Endodermal cell (in vitro differentiated cells): ENCODE measurements around the gene THBD. TPM values are rescaled to one million over a fixed set of nuclear protein-coding genes. Genes with fewer than 3 reads are reported as not detected.
A peak's percentile ranks its signal among the peaks of the same experiment; 100 is the strongest.

Experiments used
- DNase-seq: peaks from one replicate; pipeline ENCODE4 v3.0.0-alpha.2; 2017
- H3K27ac ChIP-seq: 2 replicates; pipeline ENCODE4 v1.5.1; 2013; ENCODE audit warnings: mild to moderate bottlenecking, low read depth, low read length, moderate library complexity
- H3K27me3 ChIP-seq: 2 replicates; pipeline ENCODE4 v1.6.1; 2013; ENCODE audit warnings: mild to moderate bottlenecking, low read length, moderate library complexity; ENCODE audit not compliant: insufficient read depth, control insufficient read depth, poor library complexity, severe bottlenecking
- H3K36me3 ChIP-seq: 2 replicates; pipeline ENCODE4 v1.7.0; 2013; ENCODE audit warnings: mild to moderate bottlenecking, low read length, moderate library complexity; ENCODE audit not compliant: control insufficient read depth, insufficient read depth
- H3K4me1 ChIP-seq: one replicate; pipeline ENCODE4 v1.7.0; 2013; ENCODE audit warnings: low read length; ENCODE audit not compliant: control insufficient read depth, insufficient read depth
- H3K4me3 ChIP-seq: 2 replicates; pipeline ENCODE4 v1.5.1; 2013; ENCODE audit warnings: mild to moderate bottlenecking, low read length, moderate library complexity
- H3K9ac ChIP-seq: 2 replicates; pipeline ENCODE4 v1.6.1; 2013; ENCODE audit warnings: mild to moderate bottlenecking, low read length, moderate library complexity; ENCODE audit not compliant: poor library complexity, severe bottlenecking; ENCODE audit errors: extremely low read depth
- H3K9me3 ChIP-seq: 2 replicates; pipeline ENCODE4 v1.6.1; 2013; ENCODE audit warnings: mild to moderate bottlenecking, low read length, moderate library complexity; ENCODE audit not compliant: control insufficient read depth
- H3K27ac Mint-ChIP-seq: 2 replicates; pipeline ENCODE4 v1.8.0; 2020; ENCODE audit warnings: mixed read lengths
- H3K27me3 Mint-ChIP-seq: 2 replicates; pipeline ENCODE4 v1.8.0; 2021; ENCODE audit warnings: mild to moderate bottlenecking, mixed read lengths; ENCODE audit not compliant: insufficient read depth
- H3K36me3 Mint-ChIP-seq: 2 replicates; pipeline ENCODE4 v1.8.0; 2020; ENCODE audit warnings: low read depth, mixed read lengths
- H3K4me1 Mint-ChIP-seq: 2 replicates; pipeline ENCODE4 v1.8.0; 2020; ENCODE audit warnings: mixed read lengths
- H3K4me3 Mint-ChIP-seq: 2 replicates; pipeline ENCODE4 v1.8.0; 2020; ENCODE audit warnings: mild to moderate bottlenecking, moderate library complexity, mixed read lengths
- H3K9me3 Mint-ChIP-seq: 2 replicates; pipeline ENCODE4 v1.8.0; 2020; ENCODE audit warnings: mild to moderate bottlenecking, mixed read lengths
- CTCF ChIP-seq: fragments of 200-600 bp; sonication (generic); conservative IDR thresholded peaks from 2 replicates; pipeline ENCODE4 v1.5.0; 2021; ENCODE audit warnings: antibody characterized with exemption, mild to moderate bottlenecking
- WGBS, 2 experiments: methylation state at CpG; one replicate each; pipeline versions ENCODE4 v1.1.5 to v1.1.7; 2013; ENCODE audit warnings: missing lambda C conversion rate in 2 of 2, mixed read lengths in 1 of 2; ENCODE audit not compliant: insufficient coverage in 1 of 2, insufficient read length in 1 of 2; 5-methylcytosine and 5-hydroxymethylcytosine counted together
- total RNA-seq, 2 donors: library from RNA; stranded (reverse); fragmentation: NEBNext Ultra II Directional in 1 of 2; extraction: Animal tissue kit (Norgen Biotek cat#: 25700) in 1 of 2; gene quantifications; 2 replicates in 1 of 2; 3 replicates in 1 of 2; pipeline ENCODE4 v1.2.1, GENCODE V29; 2021

Gene THBD
- total RNA-seq, 2 donors from 2014 or later = 1.2 to 2.0 TPM

- H3K27ac Mint-ChIP-seq = no peak overlapping the region
- no peaks in the 10 kb centered on the region for H3K27me3 Mint-ChIP-seq
- Histone ChIP-seq H3K9me3 (no peaks in the 10 kb centered on the region), H3K4me1 (no peaks in the 10 kb centered on the region), H3K27ac (no peak overlapping the region), H3K9ac (no peak overlapping the region), H3K27me3 (no peaks in the 10 kb centered on the region), H3K4me3 (no peak overlapping the region), H3K36me3 (no peaks in the 10 kb centered on the region)
- no peak for TF ChIP-seq CTCF
- no peaks in the 10 kb centered on the region for H3K9me3 Mint-ChIP-seq
- no peaks in the 10 kb centered on the region for H3K36me3 Mint-ChIP-seq
- no peak overlapping the region for H3K4me3 Mint-ChIP-seq
- peaks cover 31% of the 10 kb centered on the region for H3K4me1 Mint-ChIP-seq
- no peak for DNase-seq
Observed at GRCh38 chr20:23062632-23063031, 13.2 kb upstream of the THBD start.

- H3K9me3 Mint-ChIP-seq = peaks cover 6% of the 10 kb centered on the region
- Histone ChIP-seq H3K9me3 (no peaks in the 10 kb centered on the region), H3K4me3 (no peak overlapping the region), H3K9ac (no peak overlapping the region), H3K36me3 (no peaks in the 10 kb centered on the region), H3K27ac (no peak overlapping the region), H3K27me3 (no peaks in the 10 kb centered on the region), H3K4me1 (no peaks in the 10 kb centered on the region)
- peak; percentile 75 for DNase-seq
- WGBS, 2 experiments = 62 to 67% methylated on average over 6 to 8 of the region's 8 CpGs
- H3K36me3 Mint-ChIP-seq = no peaks in the 10 kb centered on the region
- H3K4me1 Mint-ChIP-seq = peaks cover 31% of the 10 kb centered on the region
- no peaks in the 10 kb centered on the region for H3K27me3 Mint-ChIP-seq
- no peak overlapping the region for H3K4me3 Mint-ChIP-seq
- H3K27ac Mint-ChIP-seq = no peak overlapping the region
- TF ChIP-seq CTCF = peak; percentile 77
Observed at GRCh38 chr20:23061734-23062561, 12.5 kb upstream of the THBD start.

GRCh38 chr20:23061262-23061661 lies 11.8 kb upstream of the THBD start:
- H3K9me3 ChIP-seq = no peaks in the 10 kb centered on the region
- no peaks in the 10 kb centered on the region for H3K27me3 Mint-ChIP-seq
- no peak overlapping the region for H3K4me3 ChIP-seq
- no peak overlapping the region for H3K27ac ChIP-seq
- no peak for TF ChIP-seq CTCF
- H3K4me1 ChIP-seq = no peaks in the 10 kb centered on the region
- no peak overlapping the region for H3K27ac Mint-ChIP-seq
- no peaks in the 10 kb centered on the region for H3K36me3 ChIP-seq
- no peak for DNase-seq
- H3K9ac ChIP-seq = no peak overlapping the region
- peaks cover 31% of the 10 kb centered on the region for H3K4me1 Mint-ChIP-seq
- peaks cover 9% of the 10 kb centered on the region for H3K9me3 Mint-ChIP-seq
- H3K4me3 Mint-ChIP-seq = no peak overlapping the region
- no peaks in the 10 kb centered on the region for H3K36me3 Mint-ChIP-seq
- 97 to 100% methylated on average over 3 to 5 of the region's 5 CpGs for WGBS, 2 experiments
- H3K27me3 ChIP-seq = no peaks in the 10 kb centered on the region
